HG02759 (cell line): ENCODE data around the gene SCYL1.

ENCODE experiments used
- ATAC-seq: cut with Tn5 transposase; IDR thresholded peaks from one replicate; pipeline ENCODE4 v1.9.1; 2021; ENCODE audit warnings: mild to moderate bottlenecking, moderate library complexity; ENCODE audit not compliant: unreplicated experiment

The SCYL1 gene

DNA sequence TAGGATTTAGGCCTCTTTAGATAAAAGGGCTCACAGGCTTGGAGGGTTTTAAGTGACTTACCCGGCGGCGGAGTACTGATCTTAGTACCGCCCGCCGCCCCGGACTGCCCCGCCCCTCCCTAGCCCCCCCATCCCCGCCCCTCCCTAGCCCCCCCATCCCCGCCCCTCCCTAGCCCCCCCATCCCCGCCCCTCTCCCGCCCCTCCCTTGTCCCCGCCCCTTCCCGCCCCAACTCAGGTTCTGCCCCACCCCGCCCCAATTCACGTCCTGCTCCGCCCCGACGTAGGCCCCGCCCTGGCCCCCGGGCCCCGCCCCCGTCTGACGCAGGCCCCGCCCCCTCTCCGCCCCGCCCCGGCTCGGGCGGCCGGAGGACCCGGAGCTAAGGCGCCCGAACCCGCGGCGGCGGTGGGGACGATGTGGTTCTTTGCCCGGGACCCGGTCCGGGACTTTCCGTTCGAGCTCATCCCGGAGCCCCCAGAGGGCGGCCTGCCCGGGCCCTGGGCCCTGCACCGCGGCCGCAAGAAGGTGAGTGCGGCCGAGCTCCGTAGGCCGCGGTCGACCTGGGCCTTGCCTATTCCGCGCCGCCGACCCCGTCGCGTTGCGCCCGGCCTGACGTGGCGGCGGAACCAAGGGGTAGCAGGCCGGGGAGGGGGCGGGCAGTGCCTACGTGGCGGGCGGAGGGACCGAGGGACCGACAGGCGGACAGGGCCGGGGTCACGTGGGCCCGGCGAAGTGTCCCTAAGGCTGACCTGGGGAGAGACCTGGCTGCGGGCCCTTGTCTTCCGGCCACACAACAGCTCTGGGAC, at the start of gene SCYL1:
TSS of gene SCYL1 (plus strand) at position 343 of the 805 bp plus-strand sequence. CDS start at position 414, 71 bp downstream.
- ATAC-seq = peak; percentile 68

GRCh38 chr11:65476632-65477148, 48.2 kb upstream of the SCYL1 start:
- no peak for ATAC-seq

GRCh38 chr11:65477149-65477965, 47.5 kb upstream of the SCYL1 start:
- ATAC-seq = peak; percentile 90

DNA sequence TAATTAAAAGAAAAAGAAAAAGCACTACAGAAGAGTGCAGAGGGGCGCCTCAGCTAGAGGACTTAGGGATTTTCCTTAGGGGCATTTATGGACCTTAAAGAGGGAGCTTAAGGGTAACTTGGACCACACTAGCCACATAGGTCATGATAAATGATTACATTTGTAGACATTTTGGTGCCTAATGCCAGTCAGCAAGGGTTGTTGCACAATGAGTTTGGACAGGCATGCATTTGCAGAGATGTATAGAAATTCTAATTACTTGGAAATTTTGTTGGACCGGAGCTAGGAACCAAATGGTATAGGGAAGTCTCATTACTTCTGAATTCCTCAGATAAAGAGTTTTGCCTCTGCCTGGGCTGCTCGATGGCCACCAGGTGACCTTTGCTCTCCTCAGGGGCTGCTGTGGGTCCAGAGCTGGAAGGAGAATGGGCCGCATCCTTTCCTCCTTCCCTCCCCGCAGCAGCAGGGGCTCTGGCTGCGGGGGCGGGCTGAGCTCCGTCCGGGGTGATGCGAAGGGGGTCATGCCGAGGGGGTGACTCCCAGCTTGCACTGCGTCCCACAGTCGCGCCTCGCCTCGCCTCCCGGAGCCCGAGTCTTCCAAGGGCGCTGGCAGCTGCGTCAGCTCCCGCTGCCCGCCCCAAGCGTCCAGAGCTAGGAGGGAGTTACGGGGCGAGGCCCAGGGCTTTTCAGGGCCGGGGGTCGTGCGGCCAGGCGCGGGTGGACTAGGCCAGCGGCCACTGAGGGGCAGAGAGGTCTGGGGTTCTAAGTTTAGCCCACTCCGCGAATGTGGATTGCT, 46.3 kb upstream of the SCYL1 start:
- no peak for ATAC-seq

GRCh38 chr11:65479184-65480145, 45.4 kb upstream of the SCYL1 start:
- no peak for ATAC-seq

DNA sequence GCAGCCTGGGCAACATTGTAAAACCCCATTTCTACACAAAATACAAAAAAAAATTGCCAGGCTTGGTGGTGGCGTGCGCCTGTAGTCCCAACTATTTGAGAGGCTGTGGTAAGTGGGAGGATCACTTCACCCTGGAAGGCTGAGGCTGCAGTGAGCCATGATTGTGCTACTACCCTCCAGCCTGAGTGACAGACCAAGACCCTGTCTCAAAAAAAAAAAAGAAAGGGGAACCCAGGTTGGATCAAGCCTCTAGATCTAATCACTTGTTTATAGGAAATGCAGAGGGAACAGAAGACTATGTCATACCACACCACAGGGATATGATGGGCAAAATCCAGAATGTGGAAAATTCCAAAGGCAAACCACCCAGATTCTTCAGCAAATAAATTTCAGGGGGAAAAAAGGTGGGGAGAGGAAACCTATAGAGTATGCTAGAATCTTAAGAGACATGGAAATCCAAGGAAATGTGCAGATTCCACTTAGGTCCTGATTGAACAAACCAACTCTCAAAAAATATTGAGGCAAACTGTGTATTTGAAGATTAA, 42.5 kb upstream of the SCYL1 start:
- no peak for ATAC-seq

GRCh38 chr11:65485920-65486219, 39.0 kb upstream of the SCYL1 start:
- no peak for ATAC-seq

DNA sequence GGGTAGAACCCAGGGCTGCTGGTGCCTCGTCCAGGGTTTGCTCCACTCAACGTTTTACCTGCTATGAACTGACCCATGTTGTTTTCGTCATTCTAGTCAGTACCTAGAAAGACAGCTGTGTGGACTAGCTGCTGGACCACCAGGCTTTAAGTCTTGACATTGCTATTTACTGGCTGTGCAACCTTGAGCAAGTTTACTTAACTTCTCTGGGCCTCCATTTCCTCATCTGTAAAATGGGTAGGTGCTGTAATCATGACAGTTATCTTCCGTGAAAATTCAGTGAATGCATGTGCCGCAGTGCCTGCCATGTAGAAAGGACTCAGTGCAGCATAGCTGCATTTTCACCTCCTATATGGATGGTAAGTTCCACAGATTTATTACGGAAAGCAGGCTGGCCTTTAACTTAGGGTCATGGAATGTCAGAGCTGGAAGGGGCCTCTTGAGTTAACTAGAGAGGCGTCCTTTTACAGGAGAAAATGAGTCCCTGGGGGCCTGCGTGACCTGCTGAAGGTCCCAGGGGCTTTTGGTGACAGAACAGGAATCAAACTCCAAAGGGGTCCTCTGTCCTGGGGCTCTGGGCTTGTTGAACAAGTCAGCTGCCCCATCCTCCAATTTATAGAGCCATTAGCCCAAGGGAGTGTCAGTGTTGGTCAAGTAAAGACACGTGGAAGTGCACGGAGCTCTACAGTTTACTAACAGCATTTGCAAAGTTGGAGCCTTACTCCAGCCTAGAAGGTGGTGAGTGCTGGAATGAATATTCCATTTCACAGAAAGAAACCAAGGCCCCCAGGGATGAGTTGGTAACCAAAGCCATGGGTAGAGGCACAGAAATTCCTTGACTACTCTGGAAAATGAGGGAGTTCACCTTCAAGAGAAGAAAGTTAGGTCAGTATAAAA, 38.1 kb upstream of the SCYL1 start:
- no peak for ATAC-seq

DNA sequence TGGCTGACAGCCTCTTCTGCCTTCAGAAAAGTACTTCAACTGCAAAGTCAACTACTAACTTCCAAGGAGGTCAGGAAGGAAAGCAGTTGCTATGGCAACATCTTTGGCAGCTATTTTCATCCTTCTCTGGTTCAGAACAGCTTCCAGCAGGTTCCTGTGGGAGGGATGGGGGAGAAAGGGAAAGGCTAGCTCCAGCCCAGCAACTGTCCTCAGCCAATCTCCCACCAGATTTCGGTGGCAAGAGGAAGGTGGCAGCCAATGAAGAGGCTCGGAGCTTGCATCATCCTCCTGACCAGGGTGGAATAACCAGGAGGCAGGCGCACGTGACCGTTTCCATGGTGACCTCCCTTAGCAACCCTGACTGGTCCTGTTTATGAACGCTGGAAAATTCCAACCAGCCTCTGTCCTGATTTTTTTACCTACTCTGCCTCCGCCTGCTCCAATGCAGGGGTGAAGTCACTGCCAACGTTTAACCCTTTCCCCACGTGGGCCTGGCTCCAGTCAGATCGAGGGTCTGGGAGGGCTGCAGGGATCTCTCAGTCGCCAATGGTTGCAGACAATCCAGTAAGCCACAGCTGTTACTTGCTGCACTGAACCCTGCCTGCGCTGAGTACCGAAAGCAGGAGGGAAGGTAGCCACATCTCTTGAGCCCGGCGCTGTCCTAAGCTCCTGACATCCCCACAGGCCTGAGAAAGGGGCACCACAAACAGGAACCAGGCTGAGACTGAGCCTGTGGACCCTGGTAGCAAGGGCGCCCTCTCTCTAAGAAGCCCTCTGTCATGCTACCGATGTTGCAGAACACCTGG, 37.2 kb upstream of the SCYL1 start:
- ATAC-seq = peak; percentile 51

- no peak for ATAC-seq
These were observed 36.4 kb upstream of the SCYL1 start for GRCh38 chr11:65488273-65489034.

- no peak for ATAC-seq
These were observed 35.7 kb upstream of the SCYL1 start for GRCh38 chr11:65489035-65489705.

DNA sequence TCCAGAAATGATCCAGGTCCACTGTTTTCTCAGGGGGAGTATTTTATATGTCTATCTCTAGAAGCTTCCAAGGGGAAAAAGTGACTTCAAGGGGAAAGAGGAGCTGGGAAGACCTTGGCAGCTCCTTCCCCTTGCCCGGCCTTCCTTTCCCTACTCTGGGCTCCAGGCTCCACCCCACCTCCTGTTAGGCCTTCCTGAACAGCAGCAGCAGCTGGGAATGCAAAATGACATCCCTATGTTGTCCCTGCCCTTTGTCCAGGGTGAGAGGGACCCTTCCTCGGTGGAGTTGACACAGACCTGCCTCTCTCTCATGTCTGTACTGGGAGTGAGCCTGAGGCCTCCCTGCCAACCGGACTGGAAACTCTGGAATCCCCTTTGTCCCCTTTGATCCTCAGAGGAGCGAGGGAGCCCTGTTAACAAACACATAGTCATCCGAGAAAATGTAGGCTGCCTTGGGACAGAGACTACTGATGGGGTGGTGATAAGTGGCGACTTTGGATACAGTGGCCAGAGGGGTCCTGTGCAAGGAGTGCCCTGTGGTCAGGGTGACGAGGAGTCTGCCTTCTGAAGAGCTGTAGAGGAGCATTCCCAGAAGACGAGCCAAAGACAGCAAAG, 35.1 kb upstream of the SCYL1 start:
- ATAC-seq = no peak

DNA sequence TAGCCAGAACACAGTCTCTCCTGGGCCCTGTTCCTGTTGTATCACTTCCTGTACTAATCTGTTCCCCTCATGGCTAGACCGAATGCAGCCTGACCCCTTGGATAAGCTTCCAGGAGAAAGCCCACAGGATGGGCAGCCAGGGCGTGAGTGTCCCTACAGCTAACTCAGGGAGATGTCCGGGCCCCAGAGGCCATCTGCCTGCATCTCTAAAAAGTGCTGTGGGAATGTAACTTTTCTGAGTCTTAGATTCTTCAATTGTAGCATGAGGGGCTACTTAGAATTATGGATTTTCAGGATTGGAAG, 33.8 kb upstream of the SCYL1 start:
- no peak for ATAC-seq

DNA sequence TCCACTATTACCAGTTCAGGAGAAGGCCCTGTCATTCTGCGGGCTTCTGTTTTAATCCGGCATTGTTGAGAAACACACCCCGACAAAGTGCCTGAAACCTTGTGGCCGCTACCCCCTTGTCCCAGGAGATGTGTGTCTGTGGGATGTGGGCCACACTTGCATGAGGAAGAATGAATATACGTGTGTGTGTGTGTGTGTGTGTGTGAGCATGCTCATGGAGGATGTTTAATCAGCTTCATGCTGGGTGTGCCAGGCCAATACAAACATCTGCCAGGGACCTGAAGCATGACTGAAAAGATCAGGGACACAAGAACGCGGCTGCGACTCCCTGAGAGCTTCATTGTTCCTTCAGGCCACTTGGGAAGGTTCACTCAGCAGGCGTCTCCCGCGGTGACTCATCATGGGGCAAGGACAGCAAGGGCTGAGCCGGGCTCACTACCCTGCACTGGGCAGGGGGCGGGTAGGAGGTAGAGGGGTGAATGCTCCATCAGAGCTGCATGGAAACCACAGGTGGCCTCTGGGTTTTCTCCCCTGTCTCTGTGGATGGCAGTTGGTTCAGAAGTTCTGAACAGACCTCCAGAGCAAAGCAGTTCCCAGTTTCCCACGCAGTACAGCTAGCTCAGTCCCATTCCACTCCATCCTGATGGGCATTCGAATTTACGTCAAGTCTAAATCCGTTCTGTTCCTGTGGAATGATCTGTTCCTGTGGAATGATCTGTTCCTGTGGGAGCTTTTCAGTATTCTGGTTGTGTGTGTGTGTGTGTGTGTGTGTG, 33.1 kb upstream of the SCYL1 start:
- no peak for ATAC-seq

DNA sequence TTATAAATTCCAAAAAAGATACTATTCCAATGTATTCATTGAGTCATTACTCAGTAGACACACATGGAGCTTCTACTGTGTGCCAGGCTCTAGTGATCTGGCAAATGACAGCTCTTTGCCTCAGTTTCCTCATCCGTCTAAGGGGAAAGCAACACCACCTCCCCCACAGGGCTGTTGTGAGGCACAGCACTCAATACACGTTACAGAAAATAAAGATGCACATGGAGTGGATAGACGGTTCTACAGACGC, 32.6 kb upstream of the SCYL1 start:
- no peak for ATAC-seq
